ENCODE data around the gene CR1L. TPM values are rescaled to one million over a fixed set of nuclear protein-coding genes. Genes with fewer than 3 reads are reported as not detected.

The CR1L gene
- total and polyA plus RNA-seq, 9 of the 15 experiments (the other 6 are each of a cell fraction or from before 2014, with no cell fraction given), result 10.1 to 74.8 (median 34.3) TPM

GRCh38 chr1:207745839-207746767, 101.2 kb downstream of the CR1L start (continued):
- TF ChIP-seq, protein P1, sequence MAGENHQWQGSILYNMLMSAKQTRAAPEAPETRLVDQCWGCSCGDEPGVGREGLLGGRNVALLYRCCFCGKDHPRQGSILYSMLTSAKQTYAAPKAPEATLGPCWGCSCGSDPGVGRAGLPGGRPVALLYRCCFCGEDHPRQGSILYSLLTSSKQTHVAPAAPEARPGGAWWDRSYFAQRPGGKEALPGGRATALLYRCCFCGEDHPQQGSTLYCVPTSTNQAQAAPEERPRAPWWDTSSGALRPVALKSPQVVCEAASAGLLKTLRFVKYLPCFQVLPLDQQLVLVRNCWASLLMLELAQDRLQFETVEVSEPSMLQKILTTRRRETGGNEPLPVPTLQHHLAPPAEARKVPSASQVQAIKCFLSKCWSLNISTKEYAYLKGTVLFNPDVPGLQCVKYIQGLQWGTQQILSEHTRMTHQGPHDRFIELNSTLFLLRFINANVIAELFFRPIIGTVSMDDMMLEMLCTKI (IDR thresholded peaks at IDR 0.05; ENCODE audit: partially characterized antibody), result no peak
- no peak for TF ChIP-seq ZFP30 (CRISPR knock-in tag; IDR thresholded peaks at IDR 0.05; ENCODE audit: borderline replicate concordance)
- no peak for TF ChIP-seq ARHGAP35 (IDR thresholded peaks at IDR 0.05; ENCODE audit: partially characterized antibody)
- TF ChIP-seq HDAC3 (IDR thresholded peaks at IDR 0.05; ENCODE audit: borderline replicate concordance, partially characterized antibody), result no peak
- no peak for TF ChIP-seq ZNF224 (CRISPR knock-in tag; IDR thresholded peaks at IDR 0.05)
- TF ChIP-seq MED1 (CRISPR knock-in tag; IDR thresholded peaks at IDR 0.05; ENCODE audit: borderline replicate concordance), result no peak
- 0 out of 2 replicates have a peak, but pooled peaks have one; percentile 30 for TF ChIP-seq ZNF589 (CRISPR knock-in tag; IDR thresholded peaks at IDR 0.05; ENCODE audit: low read depth)
- TF ChIP-seq, protein P2, sequence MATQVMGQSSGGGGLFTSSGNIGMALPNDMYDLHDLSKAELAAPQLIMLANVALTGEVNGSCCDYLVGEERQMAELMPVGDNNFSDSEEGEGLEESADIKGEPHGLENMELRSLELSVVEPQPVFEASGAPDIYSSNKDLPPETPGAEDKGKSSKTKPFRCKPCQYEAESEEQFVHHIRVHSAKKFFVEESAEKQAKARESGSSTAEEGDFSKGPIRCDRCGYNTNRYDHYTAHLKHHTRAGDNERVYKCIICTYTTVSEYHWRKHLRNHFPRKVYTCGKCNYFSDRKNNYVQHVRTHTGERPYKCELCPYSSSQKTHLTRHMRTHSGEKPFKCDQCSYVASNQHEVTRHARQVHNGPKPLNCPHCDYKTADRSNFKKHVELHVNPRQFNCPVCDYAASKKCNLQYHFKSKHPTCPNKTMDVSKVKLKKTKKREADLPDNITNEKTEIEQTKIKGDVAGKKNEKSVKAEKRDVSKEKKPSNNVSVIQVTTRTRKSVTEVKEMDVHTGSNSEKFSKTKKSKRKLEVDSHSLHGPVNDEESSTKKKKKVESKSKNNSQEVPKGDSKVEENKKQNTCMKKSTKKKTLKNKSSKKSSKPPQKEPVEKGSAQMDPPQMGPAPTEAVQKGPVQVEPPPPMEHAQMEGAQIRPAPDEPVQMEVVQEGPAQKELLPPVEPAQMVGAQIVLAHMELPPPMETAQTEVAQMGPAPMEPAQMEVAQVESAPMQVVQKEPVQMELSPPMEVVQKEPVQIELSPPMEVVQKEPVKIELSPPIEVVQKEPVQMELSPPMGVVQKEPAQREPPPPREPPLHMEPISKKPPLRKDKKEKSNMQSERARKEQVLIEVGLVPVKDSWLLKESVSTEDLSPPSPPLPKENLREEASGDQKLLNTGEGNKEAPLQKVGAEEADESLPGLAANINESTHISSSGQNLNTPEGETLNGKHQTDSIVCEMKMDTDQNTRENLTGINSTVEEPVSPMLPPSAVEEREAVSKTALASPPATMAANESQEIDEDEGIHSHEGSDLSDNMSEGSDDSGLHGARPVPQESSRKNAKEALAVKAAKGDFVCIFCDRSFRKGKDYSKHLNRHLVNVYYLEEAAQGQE (IDR thresholded peaks at IDR 0.05; ENCODE audit: borderline replicate concordance), result no peak
- TF ChIP-seq, protein P2 (CRISPR knock-in tag; IDR thresholded peaks at IDR 0.05; ENCODE audit: low read depth), result no peak
- TF ChIP-seq ZBTB8A (IDR thresholded peaks at IDR 0.05; ENCODE audit: partially characterized antibody), result no peak
- no peak for TF ChIP-seq MCM5 (IDR thresholded peaks at IDR 0.05; ENCODE audit: low read depth)
- no peak for TF ChIP-seq ZNF696 (CRISPR knock-in tag; conservative IDR thresholded peaks at IDR 0.05)
- no peak for TF ChIP-seq CLOCK (CRISPR knock-in tag; IDR thresholded peaks at IDR 0.05; ENCODE audit: borderline replicate concordance)
- TF ChIP-seq RBM22 (IDR thresholded peaks at IDR 0.05; ENCODE audit: low read depth, low read length, poor library complexity, severe bottlenecking), result no peak
- no peak for TF ChIP-seq ZNF830 (CRISPR knock-in tag; IDR thresholded peaks at IDR 0.05)

All from K562 (cell line).